Smooth muscle cell (in vitro differentiated cells): ENCODE results near the gene PRELID1. TPM values are rescaled to one million over a fixed set of nuclear protein-coding genes. Genes with fewer than 3 reads are reported as not detected.

Experiments
- DNase-seq: peaks from one replicate; lab custom pipeline; 2025; ENCODE audit not compliant: unreplicated experiment; lab: John Stamatoyannopoulos, UW
- H2AFZ ChIP-seq: fragments of 200-600 bp; sonication (generic); 2 replicates; pipeline ENCODE4 v1.6.0; 2016; ENCODE audit warnings: antibody characterized with exemption, low read depth, mild to moderate bottlenecking
- H3F3A ChIP-seq: fragments of 200-600 bp; sonication (generic); 2 replicates; pipeline ENCODE4 v1.6.0; 2017; ENCODE audit warnings: antibody characterized with exemption, low read depth
- H3K27ac ChIP-seq: fragments of 200-600 bp; sonication (generic); 2 replicates; pipeline ENCODE4 v1.5.1; 2016; ENCODE audit warnings: low read depth, mild to moderate bottlenecking
- H3K27me3 ChIP-seq: fragments of 200-600 bp; sonication (generic); 2 replicates; pipeline ENCODE4 v1.6.1; 2016; ENCODE audit warnings: low read depth, mild to moderate bottlenecking
- H3K36me3 ChIP-seq: fragments of 200-600 bp; sonication (generic); 2 replicates; pipeline ENCODE4 v1.5.1; 2016; ENCODE audit warnings: low read depth
- H3K4me1 ChIP-seq: fragments of 200-600 bp; sonication (generic); 2 replicates; pipeline ENCODE4 v1.5.1; 2016; ENCODE audit warnings: low read depth
- H3K4me2 ChIP-seq: fragments of 200-600 bp; sonication (generic); 2 replicates; pipeline ENCODE4 v1.6.0; 2016; ENCODE audit warnings: mild to moderate bottlenecking
- H3K4me3 ChIP-seq: fragments of 200-600 bp; sonication (generic); 2 replicates; pipeline ENCODE4 v1.5.1; 2016; ENCODE audit warnings: mild to moderate bottlenecking
- H3K79me2 ChIP-seq: fragments of 200-600 bp; sonication (generic); 2 replicates; pipeline ENCODE4 v1.6.0; 2016; ENCODE audit warnings: low read depth, mild to moderate bottlenecking
- H3K9ac ChIP-seq: fragments of 200-600 bp; sonication (generic); 2 replicates; pipeline ENCODE4 v1.6.0; 2016; ENCODE audit warnings: low read depth
- H3K9me3 ChIP-seq: fragments of 200-600 bp; sonication (generic); replicated peaks from 2 replicates; pipeline ENCODE4 v1.5.1; 2016; ENCODE audit warnings: low read depth
- H4K20me1 ChIP-seq: fragments of 200-600 bp; sonication (generic); 2 replicates; pipeline ENCODE4 v1.6.0; 2016; ENCODE audit warnings: low read depth
- CTCF ChIP-seq: fragments of 200-600 bp; sonication (generic); IDR thresholded peaks from 2 replicates; pipeline ENCODE4 v1.5.1; 2017; ENCODE audit warnings: borderline replicate concordance, mild to moderate bottlenecking, antibody characterized with exemption; ENCODE audit not compliant: insufficient read depth, poor library complexity, severe bottlenecking
- WGBS: methylation state at CpG from one replicate; pipeline ENCODE4 v1.1.7; 2016; ENCODE audit warnings: low lambda C conversion rate; 5-methylcytosine and 5-hydroxymethylcytosine counted together
- polyA plus RNA-seq: library from polyadenylated mRNA; unstranded; fragments of >200 nt; fragmentation: Nextera tagmentation; extraction: Ambion mirVana; gene quantifications from 2 replicates; pipeline ENCODE4 v1.2.1, GENCODE V29; 2016
- total RNA-seq: library from RNA; depleted of rRNA; stranded (reverse); fragments of >200 nt; gene quantifications from 2 replicates; pipeline ENCODE4 v1.2.3, GENCODE V29; 2014

PRELID1 gene
- total and polyA plus RNA-seq, 2 experiments from 2014 or later, result 197 to 268 TPM

- H3K9me3 ChIP-seq, result no peaks in the 10 kb centered on the region
- peaks cover 14% of the 10 kb centered on the region for H3F3A ChIP-seq
- H3K27me3 ChIP-seq, result no peaks in the 10 kb centered on the region
- no peak for DNase-seq
- WGBS, result 97% methylated on average over 12 of the region's 12 CpGs
- no peak overlapping the region for H2AFZ ChIP-seq
- peaks cover 15% of the 10 kb centered on the region for H3K36me3 ChIP-seq
- no peaks in the 10 kb centered on the region for H3K79me2 ChIP-seq
- no peak overlapping the region for H3K4me2 ChIP-seq
- no peaks in the 10 kb centered on the region for H3K4me1 ChIP-seq
- no peak overlapping the region for H3K4me3 ChIP-seq
- peaks cover 15% of the 10 kb centered on the region for H4K20me1 ChIP-seq
- H3K27ac ChIP-seq, result no peak overlapping the region
- H3K9ac ChIP-seq, result no peak overlapping the region
- no peak for TF ChIP-seq CTCF
Observed at GRCh38 chr5:177293819-177294581, 9.6 kb upstream of the PRELID1 start.

- H3F3A ChIP-seq, result peaks cover 21% of the 10 kb centered on the region
- no peak for TF ChIP-seq CTCF
- H3K9me3 ChIP-seq, result no peaks in the 10 kb centered on the region
- no peak overlapping the region for H3K4me3 ChIP-seq
- H4K20me1 ChIP-seq, result peaks cover 19% of the 10 kb centered on the region
- no peak for DNase-seq
- H2AFZ ChIP-seq, result no peak overlapping the region
- no peaks in the 10 kb centered on the region for H3K4me1 ChIP-seq
- no peaks in the 10 kb centered on the region for H3K79me2 ChIP-seq
- H3K27me3 ChIP-seq, result no peaks in the 10 kb centered on the region
- peaks cover 12% of the 10 kb centered on the region for H3K36me3 ChIP-seq
- no peak overlapping the region for H3K9ac ChIP-seq
- H3K27ac ChIP-seq, result no peak overlapping the region
- no peak overlapping the region for H3K4me2 ChIP-seq
- WGBS, result 96% methylated on average over 3 of the region's 3 CpGs
Observed at GRCh38 chr5:177294632-177295031, 9.0 kb upstream of the PRELID1 start.

- Histone ChIP-seq H3K9ac (no peak overlapping the region), H3K4me2 (no peak overlapping the region), H3K27me3 (no peaks in the 10 kb centered on the region), H2AFZ (no peak overlapping the region), H3K27ac (no peak overlapping the region), H3K79me2 (no peaks in the 10 kb centered on the region), H3F3A (peaks cover 31% of the 10 kb centered on the region), H4K20me1 (peaks cover 14% of the 10 kb centered on the region), H3K4me1 (no peaks in the 10 kb centered on the region), H3K4me3 (no peak overlapping the region), H3K36me3 (peaks cover 9% of the 10 kb centered on the region), H3K9me3 (no peaks in the 10 kb centered on the region)
- TF ChIP-seq CTCF, result no peak
- no peak for DNase-seq
- WGBS, result 100% methylated on average over 9 of the region's 9 CpGs
Observed at GRCh38 chr5:177295924-177296323, 7.7 kb upstream of the PRELID1 start.

DNA sequence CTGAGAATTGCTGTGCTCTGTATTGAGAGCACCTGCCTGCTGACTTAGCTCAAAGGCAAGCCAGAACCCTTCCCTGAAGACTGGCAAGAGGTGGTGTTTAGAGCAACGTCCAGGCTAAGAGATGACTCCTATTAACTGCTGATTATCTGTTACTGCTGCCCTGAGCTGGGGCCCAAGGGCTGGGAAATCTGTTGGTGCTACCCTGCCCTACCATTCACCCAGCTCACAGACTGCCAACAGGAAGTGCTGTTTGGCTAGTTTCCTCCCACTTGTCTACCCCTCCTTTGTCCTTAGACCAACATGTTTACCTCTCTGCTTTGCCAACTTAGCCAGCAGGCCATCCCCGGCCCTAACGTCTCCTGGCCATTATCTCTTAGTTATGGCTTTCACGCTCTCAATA lies 7.0 kb upstream of the PRELID1 start:
- no peak overlapping the region for H3K4me3 ChIP-seq
- TF ChIP-seq CTCF, result no peak
- DNase-seq, result no peak
- no peak overlapping the region for H3K27ac ChIP-seq
- peaks cover 13% of the 10 kb centered on the region for H4K20me1 ChIP-seq
- H3K79me2 ChIP-seq, result no peaks in the 10 kb centered on the region
- WGBS, result 91% methylated on average over 4 of the region's 4 CpGs
- H3K4me1 ChIP-seq, result no peaks in the 10 kb centered on the region
- peaks cover 9% of the 10 kb centered on the region for H3K36me3 ChIP-seq
- H3K9me3 ChIP-seq, result no peaks in the 10 kb centered on the region
- H3K4me2 ChIP-seq, result no peak overlapping the region
- no peak overlapping the region for H2AFZ ChIP-seq
- peaks cover 36% of the 10 kb centered on the region for H3F3A ChIP-seq
- no peaks in the 10 kb centered on the region for H3K27me3 ChIP-seq
- no peak overlapping the region for H3K9ac ChIP-seq
